ENCODE data around the gene TPRG1L.

DNA sequence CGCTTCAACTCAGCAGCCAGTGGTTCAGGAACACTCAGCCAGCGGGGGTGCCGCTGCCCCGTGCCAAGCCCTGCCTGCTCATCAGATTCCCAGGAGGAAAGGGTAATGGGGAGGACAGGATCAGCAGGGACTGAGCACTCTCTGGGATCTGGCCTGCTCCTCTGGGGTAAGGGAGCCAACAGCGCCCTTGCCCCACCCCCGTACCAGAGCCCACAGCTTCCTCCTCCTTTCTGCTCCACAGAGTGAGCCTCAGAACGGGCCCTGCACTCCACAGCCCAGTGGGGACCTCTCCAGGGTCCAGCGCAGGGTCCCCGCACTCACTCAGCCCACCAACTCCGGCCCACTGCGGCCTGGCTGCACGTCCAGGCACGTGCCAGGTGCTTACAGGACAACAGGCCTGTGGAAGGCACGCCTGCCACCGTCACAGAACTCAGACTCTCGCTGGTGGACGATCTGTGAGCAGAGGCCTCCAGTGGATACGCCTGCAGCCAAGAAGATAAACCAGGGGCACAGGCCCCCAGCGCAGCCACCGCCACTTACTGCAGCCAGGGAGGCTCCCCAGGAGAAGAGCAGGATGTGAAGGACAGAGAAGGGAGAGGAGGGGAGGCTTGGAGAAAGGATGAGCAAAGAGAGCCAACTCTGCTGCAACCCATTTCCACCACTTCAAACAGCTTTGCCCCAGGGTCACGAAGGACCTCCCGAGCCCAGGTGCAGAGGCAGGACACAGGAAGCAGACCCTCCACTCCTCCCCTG lies 15.6 kb upstream of the TPRG1L start:
- TF ChIP-seq, protein P1, sequence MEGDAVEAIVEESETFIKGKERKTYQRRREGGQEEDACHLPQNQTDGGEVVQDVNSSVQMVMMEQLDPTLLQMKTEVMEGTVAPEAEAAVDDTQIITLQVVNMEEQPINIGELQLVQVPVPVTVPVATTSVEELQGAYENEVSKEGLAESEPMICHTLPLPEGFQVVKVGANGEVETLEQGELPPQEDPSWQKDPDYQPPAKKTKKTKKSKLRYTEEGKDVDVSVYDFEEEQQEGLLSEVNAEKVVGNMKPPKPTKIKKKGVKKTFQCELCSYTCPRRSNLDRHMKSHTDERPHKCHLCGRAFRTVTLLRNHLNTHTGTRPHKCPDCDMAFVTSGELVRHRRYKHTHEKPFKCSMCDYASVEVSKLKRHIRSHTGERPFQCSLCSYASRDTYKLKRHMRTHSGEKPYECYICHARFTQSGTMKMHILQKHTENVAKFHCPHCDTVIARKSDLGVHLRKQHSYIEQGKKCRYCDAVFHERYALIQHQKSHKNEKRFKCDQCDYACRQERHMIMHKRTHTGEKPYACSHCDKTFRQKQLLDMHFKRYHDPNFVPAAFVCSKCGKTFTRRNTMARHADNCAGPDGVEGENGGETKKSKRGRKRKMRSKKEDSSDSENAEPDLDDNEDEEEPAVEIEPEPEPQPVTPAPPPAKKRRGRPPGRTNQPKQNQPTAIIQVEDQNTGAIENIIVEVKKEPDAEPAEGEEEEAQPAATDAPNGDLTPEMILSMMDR (IDR thresholded peaks at IDR 0.05; ENCODE audit: borderline replicate concordance, extremely low read depth, low read length, poor library complexity, severe bottlenecking), result no peak
- no peak for TF ChIP-seq EZH2 (IDR thresholded peaks at IDR 0.05; ENCODE audit: borderline replicate concordance, low read depth, low read length, severe bottlenecking)

All from DND-41 (cell line).